Activated T-cell treated with anti-CD3 and anti-CD28 coated beads for 48 hours (primary cell): ENCODE data around the gene GANAB.
"Not testable (repeated sequence)": the region's sequence is repeated elsewhere in the genome, so short reads cannot be mapped to it uniquely, and the experiment has no call there.

Source experiments
- DNase-seq: peaks from one replicate; pipeline ENCODE4 v3.0.0-alpha.2; 2020; ENCODE audit warnings: low read depth

GANAB gene

DNA sequence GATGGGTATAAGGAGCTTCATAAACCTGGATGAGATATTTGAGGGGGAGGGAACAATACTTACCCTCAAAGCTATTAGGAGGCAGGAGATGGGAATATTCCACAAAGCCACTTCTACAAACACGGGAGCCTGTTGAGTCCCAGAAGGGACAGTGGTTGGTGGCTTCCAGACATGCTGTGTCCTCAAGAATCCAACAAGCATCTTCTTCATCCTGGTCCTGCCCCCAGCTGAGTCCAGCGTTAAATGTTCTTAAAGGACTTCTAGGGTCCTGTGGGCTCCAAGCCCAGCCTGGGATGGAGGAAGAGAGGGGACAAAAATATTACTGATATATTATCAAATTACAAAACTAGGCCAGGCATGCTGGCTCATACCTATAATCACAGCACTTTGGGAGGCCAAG lies 21.0 kb upstream of the GANAB start:
- no peak for DNase-seq

DNA sequence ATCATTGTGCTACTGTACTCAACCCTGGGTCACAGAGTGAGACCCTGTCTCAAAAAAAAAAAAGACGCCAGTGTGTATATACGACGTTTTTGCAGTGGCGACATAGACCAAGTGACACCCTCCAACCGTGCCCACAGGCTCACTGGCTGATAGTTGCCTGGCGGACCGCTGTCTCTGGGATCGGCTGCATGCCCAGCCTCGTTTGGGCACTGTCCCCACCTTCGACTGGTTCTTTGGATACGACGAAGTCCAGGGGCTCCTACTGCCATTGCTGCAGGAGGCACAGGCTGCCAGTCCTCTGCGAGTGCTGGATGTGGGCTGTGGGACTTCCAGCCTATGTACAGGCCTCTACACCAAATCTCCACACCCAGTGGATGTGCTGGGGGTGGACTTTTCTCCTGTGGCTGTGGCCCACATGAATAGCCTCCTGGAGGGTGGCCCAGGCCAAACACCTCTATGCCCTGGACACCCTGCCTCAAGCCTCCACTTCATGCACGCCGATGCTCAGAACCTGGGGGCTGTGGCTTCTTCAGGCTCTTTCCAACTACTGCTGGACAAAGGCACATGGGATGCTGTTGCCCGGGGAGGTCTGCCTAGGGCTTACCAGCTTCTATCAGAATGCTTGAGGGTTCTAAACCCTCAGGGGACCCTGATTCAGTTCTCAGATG lies 20.0 kb upstream of the GANAB start:
- no peak for DNase-seq

DNA sequence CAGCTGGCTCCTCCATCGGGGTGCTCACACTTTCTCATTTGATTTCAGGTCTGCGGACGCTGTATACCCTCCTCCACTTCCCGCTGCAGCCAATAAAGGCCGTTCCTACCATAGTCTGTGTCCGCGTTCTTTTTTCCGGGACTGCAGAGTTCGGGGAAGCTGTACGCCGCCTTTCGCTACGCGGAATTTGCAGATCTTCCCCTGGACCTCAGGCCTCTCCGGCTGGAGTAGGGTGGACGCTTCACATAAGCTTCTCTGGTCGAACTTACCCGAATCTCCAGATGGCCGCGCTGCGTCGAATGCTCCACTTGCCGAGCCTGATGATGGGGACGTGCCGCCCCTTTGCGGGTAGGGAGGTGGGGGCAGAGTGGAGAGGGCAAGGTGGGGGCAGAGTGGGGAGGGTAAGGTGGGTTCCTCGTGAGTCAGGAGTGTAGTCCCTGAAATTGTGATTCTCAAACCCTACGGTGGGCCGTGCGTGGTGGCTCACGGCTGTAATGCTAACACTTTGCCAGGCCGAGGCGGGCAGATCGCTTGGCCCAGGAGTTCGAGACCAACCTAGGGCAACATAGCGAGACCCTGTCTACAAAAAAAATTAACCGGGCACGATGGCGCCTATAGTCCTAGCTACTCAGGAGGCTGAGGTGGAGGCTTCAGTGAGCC lies 19.3 kb upstream of the GANAB start:
- DNase-seq = peak; percentile 56

DNA sequence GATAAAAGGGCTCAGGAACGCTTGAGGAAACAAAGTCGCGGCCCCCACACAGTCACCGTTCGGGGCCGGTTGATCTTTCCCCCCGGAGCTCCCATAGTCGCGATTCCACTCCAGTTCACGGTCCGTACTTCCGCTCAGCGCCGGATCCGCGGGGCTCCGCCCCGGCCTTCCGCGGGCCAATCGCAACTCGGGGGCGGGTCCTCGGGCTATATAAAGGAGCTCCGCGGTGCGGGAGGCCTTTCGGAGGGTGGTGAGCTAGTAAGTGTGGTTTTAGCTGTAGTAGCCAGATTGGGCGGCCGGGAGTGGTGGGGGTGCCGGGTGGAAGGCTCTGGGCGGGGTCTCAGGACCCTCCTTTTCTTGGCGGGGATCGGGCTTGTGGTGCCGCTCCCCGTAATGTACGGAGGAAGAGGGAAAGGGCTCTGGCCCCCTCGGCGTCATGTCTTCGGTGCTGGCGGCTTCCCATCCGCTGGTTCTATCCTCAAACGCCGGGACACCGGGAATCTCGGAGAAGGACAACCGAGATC lies 18.7 kb upstream of the GANAB start, which contains the start of the genes C11orf98 and CSKMT:
Gene C11orf98, minus strand, starts transcription at position 136 of the 524 bp plus-strand sequence. Its CDS starts 41 bp downstream, at position 95.
Gene CSKMT, plus strand, starts transcription at position 238 of the 524 bp plus-strand sequence. CDS start 568 bp downstream, outside the sequence.
- DNase-seq = peak; percentile 95

DNA sequence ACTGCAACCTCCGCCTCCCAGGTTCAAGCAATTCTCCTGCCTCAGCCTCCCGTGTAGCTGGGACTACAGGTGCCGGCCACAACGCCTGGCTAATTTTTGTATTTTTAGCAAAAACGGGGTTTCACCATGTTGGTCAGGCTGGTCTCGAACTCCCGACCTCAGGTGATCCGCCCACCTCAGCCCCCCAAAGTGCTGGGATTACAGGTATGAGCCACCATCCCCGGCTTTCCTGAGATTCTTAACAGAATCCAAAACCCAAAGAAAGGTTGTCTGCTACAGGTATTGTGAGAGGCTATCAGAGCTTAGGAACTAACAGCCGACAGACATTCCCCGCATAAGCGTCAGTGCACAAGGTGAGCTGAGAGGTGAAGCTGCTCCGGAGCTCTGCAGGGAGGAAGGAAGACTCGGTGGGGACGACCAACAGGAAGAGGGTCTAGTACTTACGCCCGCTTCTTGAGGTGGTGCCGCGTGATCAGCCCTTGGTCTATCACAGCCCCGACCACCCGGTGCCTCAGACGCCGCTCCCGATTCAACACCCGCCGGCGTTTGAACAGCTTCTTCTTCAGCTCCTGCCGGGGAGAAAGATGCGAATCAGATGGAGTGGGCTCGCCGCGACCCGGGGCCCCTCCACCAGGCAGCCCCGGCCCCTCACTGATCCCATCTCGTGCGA lies 18.1 kb upstream of the GANAB start:
- DNase-seq = no peak

DNA sequence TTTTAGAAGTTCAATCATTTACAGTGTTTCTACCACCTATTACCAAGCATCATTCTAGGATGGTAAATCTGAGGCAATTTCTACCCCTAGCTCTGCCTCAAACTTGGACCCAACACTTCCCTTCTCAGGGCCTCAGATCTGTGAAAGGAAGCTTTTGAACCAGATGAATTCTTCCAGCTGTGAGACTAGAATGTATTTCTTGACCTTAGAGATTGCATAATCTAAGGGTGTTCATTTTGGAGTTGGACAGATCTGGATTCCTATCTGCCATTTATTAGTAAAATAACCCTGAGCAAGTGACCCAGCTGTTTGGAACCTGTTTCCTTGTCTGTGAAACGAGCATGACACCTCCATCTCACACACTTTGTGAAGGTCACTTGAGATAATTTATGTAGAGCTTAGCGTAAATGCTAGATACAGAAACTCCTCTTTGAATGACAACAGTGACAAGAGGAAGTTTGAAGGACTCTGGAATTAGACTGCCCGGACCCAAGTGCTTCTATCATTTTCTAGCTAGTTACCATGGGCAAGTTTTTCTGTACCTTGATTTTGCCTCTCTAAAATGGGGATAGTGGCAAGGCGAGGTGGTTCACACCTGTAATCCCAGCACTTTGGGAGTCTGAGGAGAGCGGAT lies 10.5 kb upstream of the GANAB start:
- no peak for DNase-seq

DNA sequence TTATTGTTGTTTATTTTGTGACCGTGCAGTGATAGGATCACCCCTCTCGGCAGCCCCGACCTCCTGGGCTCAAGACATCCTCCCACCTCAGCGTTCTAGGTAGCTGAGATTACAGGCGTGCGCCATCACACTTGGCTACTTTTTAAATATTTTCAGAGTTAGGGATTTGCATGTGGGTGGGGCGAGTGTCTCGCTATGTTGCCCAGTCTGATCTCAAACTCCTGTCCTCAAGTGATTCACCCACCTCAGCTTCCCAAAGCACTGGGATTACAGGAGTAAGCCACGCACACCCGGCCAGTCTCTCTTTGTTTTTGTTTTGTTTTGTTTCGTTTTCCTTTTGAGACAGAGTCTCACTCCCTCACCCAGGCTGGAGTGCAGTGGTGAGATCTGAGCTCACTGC lies 7.9 kb upstream of the GANAB start:
- no peak for DNase-seq

DNA sequence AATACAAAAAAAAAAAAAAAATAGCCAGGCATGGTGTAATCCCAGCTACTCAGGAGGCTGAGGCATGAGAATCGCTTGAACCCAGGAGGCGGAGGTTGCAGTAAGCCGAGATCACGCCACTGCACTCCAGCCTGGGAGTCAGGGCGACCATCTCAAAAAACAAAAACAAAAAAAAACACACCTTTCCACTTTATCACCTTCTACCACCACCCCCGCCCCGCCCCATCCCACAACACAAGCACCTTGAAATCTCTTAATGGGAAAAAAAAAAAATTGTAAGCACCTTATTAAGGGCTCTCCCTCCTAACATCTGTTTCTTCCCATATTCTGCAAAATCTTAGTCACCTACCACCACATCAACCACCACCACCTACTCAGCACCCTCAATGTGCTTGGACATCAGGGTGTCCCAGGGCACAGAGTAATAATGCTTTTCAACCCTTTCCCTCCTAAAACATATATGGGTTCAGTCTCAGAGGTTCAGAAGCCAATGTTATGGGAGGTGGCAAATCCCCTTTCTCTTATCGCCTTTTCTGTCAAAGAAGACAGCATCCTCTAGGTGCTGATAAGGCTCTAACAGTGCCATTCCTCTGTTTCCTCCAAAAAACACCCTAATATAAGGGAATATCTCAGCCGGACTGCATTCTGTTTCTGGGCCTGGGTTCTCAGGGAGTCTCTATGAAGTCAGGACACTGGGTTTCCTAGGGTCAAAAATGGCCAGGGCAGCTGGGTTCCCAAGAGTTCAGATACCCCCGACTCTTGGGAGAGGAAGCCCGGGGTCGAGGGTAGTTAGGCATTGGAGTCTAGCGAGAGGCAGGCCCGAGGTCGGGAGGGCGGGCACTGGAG lies 6.0 kb upstream of the GANAB start:
- no peak for DNase-seq

DNA sequence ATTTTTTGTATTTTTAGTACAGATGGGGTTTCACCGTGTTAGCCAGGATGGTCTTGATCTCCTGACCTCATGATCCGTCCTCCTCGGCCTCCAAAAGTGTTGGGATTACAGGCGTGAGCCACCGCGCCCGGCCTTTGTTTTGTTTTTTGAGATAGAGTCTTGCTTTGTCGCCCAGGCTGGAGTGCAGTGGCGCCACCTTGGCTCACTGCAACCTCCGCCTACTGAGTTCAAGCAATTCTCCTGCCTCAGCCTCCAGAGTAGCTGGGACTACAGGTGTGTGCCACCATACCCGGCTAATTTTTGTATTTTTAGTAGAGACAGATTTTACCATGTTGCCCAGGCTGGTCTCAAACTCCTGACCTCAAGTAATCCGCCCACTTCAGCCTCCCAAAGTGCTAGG lies 3.9 kb upstream of the GANAB start:
- DNase-seq = not testable (repeated sequence)

DNA sequence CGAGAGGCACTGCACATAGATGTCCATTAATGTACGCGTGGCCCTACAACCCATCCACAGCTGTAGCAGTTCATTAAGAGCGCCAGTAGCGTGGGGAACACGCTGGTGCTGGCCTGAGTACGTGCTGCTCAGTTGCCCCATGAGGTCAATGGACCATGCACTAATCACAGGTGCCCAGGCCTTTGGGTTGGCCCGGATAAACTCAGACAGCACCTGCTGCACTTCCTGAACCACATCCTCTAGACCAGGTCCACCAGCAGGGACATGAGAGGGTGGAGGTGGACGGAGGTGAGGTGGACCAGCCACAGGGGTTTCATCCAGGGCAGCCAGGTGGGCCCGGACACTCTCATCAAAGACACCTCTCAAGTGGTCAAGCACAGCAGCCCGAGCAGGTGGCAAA lies 3.1 kb upstream of the GANAB start:
- DNase-seq = no peak

DNA sequence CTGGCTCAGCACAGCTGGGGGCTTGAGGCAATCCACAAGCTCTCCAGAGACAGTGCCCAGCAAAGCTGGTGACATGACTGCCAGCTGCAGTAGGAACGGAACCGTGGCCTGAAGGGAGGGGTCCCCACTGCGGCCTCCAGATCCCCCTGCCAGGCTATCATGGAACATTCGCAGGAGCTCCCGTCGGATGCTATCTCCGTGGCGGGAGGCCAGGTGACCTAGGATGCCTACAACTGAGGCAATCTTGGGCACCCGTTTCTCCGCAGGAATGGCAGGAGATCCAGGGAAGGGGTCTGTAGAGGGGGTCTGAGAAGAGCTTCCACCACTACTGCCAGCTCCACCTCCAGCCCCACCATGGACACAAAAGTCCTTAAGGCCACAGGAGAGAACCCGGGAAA lies 2.6 kb upstream of the GANAB start:
- no peak for DNase-seq

DNA sequence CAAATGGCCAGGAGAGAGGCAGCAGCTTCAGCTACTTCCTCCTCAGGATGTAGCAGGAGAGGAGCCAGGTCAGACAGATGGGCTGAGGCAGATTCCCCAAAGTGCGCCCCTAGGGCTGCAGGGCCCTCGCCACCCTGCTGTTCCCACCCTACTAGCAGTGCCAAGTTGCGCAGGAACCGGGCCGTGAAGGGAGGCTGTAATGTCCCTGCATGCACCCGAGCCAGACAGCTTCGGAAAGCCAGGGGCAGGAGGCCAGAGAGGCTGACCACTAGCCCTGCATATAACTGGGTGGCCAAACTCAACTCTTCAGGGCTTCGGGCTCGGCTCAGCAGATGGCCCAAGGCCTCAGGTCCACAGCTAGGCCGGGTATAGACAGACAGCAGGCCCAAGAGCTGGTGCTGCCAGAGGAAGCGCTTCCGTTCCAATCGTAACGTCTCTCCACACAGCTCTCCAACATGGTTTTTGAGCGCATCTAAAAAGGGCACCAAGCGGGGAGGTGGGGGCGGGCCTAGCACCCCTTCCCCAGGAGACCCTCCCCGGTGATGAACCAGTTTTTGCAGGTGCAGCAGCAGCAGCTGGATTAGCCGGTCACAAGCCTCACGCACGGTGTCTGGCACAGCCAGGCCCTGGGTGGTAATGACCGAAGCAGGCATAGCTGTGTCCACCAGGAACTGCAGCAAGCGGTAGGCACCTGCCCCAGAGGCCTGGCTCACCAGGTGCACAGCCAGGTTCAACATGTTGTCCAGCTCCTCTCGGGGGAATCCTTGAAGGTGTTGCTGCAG lies 2.0 kb upstream of the GANAB start:
- no peak for DNase-seq

DNA sequence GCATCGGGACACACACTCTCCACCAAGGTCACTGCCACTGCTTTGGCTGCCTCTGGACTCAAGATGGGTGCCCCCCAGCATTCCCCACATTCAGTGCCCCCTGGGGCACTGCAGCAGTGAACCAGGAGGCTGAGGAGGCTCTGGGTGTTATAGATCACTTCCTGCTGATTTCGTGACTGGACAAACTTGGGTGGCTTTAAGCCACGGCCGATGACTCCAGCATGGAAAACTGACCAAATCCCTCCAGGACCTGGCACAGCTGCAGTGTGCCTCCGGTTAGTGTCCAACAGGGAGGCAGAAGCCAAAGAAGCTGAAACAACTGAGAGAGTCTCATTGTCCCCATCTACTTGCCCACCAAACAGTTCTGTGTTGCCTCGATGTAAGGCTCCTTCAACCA lies 1.2 kb upstream of the GANAB start:
- no peak for DNase-seq

DNA sequence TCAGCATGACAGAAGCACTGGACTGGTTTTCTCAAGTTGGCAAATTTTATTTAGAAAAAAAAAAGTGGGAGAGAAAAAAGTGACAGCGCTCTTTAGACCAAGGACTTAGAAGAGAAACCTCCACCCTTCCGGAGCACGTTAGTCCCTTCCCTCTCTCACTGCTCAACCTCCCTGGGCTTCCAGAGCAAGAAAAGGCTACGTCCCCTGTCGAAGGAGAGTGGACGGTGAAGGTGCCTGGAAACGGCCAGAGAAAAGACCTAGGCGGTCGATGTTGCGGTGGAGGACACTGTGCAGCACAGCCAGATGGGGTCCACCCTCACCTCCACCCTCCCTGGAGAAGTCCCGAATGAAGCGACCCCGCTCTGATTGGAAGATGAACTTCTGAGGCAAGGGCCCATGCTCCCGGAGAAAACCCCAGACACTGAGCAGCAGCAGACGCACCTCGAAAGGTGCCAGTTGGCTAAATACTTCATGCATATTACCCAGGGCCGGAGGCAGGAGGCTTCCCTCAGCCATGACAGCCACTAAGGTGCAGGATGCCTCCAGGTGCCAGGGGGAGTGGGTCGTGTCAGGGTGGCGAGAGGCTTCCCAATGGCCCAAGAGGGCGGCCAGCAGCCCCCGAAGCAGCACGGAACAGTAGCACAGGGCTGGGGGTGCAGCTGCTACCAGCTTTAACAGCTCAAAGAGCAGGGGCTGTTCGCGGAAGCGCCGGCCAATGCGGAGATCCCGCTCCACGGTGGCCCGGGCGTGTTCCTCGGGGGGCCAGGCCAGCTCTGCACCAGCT lies 604 bp upstream of the GANAB start:
- no peak for DNase-seq

DNA sequence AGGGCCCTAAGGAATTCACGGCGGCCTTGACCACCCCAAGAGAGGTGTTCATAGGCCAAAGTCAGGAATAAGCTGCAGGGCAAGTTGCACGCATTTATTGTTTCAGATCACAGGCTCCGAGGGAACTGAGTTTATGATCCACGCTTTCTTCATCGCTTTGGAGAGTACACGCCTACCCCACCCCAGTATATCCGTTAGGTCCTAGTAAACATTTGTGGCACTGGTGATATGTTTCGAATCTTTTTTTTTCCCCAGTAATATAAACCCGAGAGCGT lies 805 bp downstream of the GANAB start:
- no peak for DNase-seq

DNA sequence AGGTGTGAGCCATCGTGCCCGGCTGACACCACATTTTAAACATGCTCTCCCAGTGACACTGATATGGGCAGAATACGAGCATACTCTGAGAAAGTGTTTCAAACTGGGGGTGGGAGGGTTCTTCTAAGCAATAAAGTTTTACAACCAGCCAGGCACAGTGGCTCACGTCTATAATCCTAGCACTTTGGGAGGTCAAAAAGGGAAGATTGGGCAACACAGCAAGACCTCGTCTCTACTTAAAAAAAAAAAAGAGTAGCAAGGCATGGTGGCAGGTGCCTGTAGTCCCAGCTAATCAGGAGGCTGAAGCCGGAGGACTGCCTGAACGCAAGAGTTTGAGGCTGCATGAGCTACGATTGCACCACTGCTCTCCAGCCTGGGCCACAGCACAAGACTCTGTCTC lies 2.2 kb downstream of the GANAB start:
- DNase-seq = no peak

DNA sequence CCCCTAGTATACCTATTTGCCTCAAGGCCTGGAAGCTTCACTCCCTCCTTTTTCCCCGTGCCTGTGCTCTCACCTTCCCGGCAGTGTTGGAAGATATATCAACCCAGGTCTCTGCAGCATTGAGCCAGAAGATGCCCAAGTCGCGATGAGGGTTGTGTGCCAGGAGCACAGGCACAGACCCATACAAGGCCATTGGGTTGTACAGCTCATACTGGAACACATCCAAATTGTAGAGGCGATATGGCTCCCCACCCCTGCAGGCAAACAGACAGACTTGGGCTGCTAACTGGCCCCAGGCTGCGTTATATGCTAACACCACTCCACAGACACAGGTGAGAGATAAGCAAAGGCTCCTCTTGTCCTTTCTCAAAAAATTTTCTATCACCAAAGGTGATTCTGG lies 13.9 kb downstream of the GANAB start:
- DNase-seq = no peak

DNA sequence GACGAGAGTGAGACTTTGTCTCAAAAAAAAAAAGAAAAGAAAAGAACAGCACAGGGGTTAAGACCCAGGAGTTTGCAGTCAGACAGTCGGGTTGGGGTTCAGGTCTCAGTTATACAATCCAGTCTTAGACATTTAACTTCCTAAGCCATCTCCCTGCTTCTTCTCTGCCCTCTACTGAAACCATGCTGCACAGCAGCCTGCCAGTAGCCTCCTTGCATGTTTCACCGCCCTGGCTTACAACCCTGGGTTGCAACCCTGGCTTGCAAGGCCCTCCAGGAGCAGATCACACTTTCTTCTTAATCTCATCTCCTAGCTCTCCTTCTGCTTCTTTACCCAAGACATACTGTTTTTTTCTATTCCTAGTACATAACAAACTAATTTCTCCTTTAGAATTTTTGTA lies 18.7 kb downstream of the GANAB start:
- no peak for DNase-seq

DNA sequence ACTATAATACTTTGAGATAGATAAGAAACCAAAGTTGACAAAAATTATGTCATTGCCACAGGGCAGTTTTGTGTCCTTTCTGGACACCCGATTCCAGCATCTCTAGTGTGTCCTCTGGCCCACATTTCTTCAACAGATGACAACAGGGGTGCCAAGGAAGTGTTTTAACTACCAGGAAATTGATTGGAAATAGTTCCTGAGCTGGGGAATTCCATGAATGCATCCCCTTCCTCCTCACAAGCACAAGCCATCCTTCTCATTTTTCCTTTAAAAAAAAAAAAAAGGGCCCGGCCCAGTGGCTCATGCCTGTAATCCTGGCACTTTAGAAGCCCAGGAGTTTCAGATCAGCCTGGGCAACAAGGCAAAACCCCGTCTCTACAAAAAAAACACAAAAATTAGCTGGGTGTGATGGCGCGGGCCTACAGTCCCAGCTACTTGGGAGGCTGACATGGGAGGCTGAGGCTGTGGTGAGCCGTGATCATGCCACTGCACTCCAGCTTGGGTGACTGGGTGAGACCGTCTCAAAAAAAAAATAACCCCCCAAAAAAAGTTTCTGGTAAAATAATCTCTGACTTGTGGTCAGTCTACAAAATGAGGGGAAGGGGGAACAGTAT lies 23.8 kb downstream of the GANAB start:
- no peak for DNase-seq
